ENCODE results near the gene UACA. TPM values are rescaled to one million over a fixed set of nuclear protein-coding genes. Genes with fewer than 3 reads are reported as not detected.

The UACA gene
- total RNA-seq, 1 experiment from 2014 or later = 38.0 TPM

DNA sequence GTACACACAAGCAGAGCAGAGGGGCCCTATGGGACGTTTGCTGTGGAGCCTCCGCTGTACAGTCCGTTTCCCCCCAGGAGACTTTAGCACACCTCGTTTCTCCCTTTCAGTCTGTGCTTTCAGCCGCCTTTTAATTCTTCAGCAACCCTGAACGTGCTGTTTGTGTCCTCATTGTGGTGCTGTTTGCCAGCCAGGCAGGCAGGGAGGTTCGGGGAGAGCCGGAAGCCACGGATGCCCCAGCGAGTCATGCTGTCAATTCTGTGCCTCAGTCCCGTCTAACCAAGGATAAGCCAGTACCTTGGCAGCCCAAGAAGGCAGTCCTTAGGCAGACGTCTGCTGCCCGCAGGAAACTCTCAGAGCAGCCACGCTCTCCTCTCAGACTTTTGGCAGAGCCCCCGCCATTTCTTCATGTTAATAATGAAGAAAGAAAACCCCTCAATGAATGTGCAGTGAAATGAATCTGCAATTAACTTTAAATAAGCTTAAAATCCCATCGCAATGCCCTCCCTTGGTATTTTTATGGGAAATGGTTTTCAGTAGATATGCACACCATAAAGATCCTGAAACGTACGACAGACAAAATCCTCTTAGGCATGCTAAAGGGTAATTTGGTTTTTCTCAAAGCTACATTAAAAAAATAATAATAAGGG, 158.6 kb downstream of the UACA start:
- Histone ChIP-seq H3K79me1 (ENCODE audit: insufficient read depth, low read depth, low read length, poor library complexity, severe bottlenecking) (no peaks in the 10 kb centered on the region), H2BK5ac (ENCODE audit: insufficient read length, low read length) (no peak overlapping the region), H2AFZ (ENCODE audit: low read length) (no peak overlapping the region), H2BK120ac (ENCODE audit: low read depth, low read length, poor library complexity, severe bottlenecking) (no peak overlapping the region), H2BK12ac (ENCODE audit: insufficient read length, low read depth, low read length) (no peak overlapping the region), H3K23me2 (ENCODE audit: insufficient read length, low read depth, low read length, poor library complexity, severe bottlenecking) (no peaks in the 10 kb centered on the region), H2AK5ac (ENCODE audit: insufficient read length, low read length) (no peak overlapping the region), H3K27ac (ENCODE audit: insufficient read length, low read depth, low read length) (no peak overlapping the region), H3K9ac (ENCODE audit: extremely low read depth, insufficient read length, low read length) (no peak overlapping the region), H3K14ac (ENCODE audit: insufficient read depth, low read length) (no peak overlapping the region; the same call in 1 of the 2 replicates), H3K56ac (ENCODE audit: insufficient read length, low read depth, low read length) (no peak overlapping the region), H4K8ac (replicated peaks; ENCODE audit: insufficient read length, low read depth, low read length) (no peak overlapping the region), H3K23ac (ENCODE audit: insufficient read length, low read depth, low read length) (no peak overlapping the region), H4K20me1 (ENCODE audit: control insufficient read depth, insufficient read depth, insufficient read length) (no peaks in the 10 kb centered on the region), H3K4ac (ENCODE audit: low read depth, low read length) (no peak overlapping the region), H3K79me2 (ENCODE audit: insufficient read depth, low read length) (no peaks in the 10 kb centered on the region), H3K4me2 (ENCODE audit: insufficient read depth, insufficient read length, low read length) (no peak overlapping the region), H4K5ac (ENCODE audit: insufficient read length, low read depth, low read length) (no peak overlapping the region), H3K9me3 (ENCODE audit: control insufficient read depth, low read depth, low read length) (no peaks in the 10 kb centered on the region), H3T11ph (ENCODE audit: low read length) (no peak overlapping the region), H3K27me3 (ENCODE audit: insufficient read depth, low read length) (no peaks in the 10 kb centered on the region), H4K91ac (ENCODE audit: insufficient read length, low read depth, low read length) (no peak overlapping the region), H3K18ac (ENCODE audit: insufficient read length, low read depth, low read length) (no peak overlapping the region), H3K4me1 (ENCODE audit: insufficient read depth, low read length) (peaks cover 4% of the 10 kb centered on the region; the same call in 1 of the 2 replicates), H2BK20ac (ENCODE audit: low read depth, low read length, poor library complexity, severe bottlenecking) (no peak overlapping the region), H2BK15ac (ENCODE audit: low read depth, low read length) (no peak overlapping the region)
- peaks cover 2 to 6% of the 10 kb centered on the region in 2 experiments for H3K9me3 Mint-ChIP-seq
- peaks cover under 1 to 2% (median 2%) of the 10 kb centered on the region in 3 experiments; a peak in 2 of 7 replicates for H3K36me3 Mint-ChIP-seq (ENCODE audit: insufficient read depth in 1 of 3, low read depth in 3 of 3)
- TF ChIP-seq, protein P1, sequence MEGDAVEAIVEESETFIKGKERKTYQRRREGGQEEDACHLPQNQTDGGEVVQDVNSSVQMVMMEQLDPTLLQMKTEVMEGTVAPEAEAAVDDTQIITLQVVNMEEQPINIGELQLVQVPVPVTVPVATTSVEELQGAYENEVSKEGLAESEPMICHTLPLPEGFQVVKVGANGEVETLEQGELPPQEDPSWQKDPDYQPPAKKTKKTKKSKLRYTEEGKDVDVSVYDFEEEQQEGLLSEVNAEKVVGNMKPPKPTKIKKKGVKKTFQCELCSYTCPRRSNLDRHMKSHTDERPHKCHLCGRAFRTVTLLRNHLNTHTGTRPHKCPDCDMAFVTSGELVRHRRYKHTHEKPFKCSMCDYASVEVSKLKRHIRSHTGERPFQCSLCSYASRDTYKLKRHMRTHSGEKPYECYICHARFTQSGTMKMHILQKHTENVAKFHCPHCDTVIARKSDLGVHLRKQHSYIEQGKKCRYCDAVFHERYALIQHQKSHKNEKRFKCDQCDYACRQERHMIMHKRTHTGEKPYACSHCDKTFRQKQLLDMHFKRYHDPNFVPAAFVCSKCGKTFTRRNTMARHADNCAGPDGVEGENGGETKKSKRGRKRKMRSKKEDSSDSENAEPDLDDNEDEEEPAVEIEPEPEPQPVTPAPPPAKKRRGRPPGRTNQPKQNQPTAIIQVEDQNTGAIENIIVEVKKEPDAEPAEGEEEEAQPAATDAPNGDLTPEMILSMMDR (conservative IDR thresholded peaks at IDR 0.05) = peak; percentile 42; the same call in 2 of the 3 replicates
- peak; percentile 52 for DNase-seq
- peak overlapping the region; percentile 9 to 86 (median 54); a peak in 1 of 7 replicates for H3K27ac Mint-ChIP-seq
- peaks cover 2% of the 10 kb centered on the region; the same call in 1 of the 2 replicates for H3K27me3 Mint-ChIP-seq (ENCODE audit: low read depth)
- no peak overlapping the region for H3K4me3 Mint-ChIP-seq
- WGBS (ENCODE audit: extremely low coverage, insufficient read length, low lambda C conversion rate) = no CpG with 5 or more reads among the region's 18 CpGs
- peaks cover 32 to 40% of the 10 kb centered on the region in 2 experiments for H3K4me1 Mint-ChIP-seq

Other genes with a start within 250 kb of the UACA start
- 15.1 and 18.9 TPM in 2 replicates for gene LARP6, start 90.6 kb upstream of the UACA start, total RNA-seq (2021)
- 2.5 and 3.7 TPM in 2 replicates for gene THAP10, start 128.9 kb upstream of the UACA start, total RNA-seq (2021)
- 8.3 and 9.3 TPM in 2 replicates for gene LRRC49, start 129.3 kb upstream of the UACA start, total RNA-seq (2021)

All from H9 (cell line).